Esophagus (tissue), 2 donors: ENCODE results near the gene WDR20. TPM values are rescaled to one million over a fixed set of nuclear protein-coding genes. Genes with fewer than 3 reads are reported as not detected.

Experiments used
- H3K27ac ChIP-seq, 2 donors: one replicate each; pipeline ENCODE4 v1.5.1; 2013; ENCODE audit warnings: low read depth in 2 of 2, mild to moderate bottlenecking in 2 of 2, inconsistent platforms in 1 of 2, low read length in 1 of 2, moderate library complexity in 1 of 2
- H3K27me3 ChIP-seq, 2 donors: one replicate each; pipeline ENCODE4 v1.6.1; 2013; ENCODE audit warnings: low read length in 2 of 2, control low read depth in 1 of 2, mild to moderate bottlenecking in 1 of 2; ENCODE audit not compliant: insufficient read depth in 2 of 2, control insufficient read depth in 1 of 2
- H3K36me3 ChIP-seq, 2 donors: one replicate each; pipeline ENCODE4 v1.6.1; 2013; ENCODE audit warnings: low read length in 1 of 2; ENCODE audit not compliant: control insufficient read depth in 2 of 2, insufficient read depth in 2 of 2
- H3K4me1 ChIP-seq, 2 donors: one replicate each; pipeline ENCODE4 v1.6.1; 2013; ENCODE audit warnings: low read length in 1 of 2; ENCODE audit not compliant: control insufficient read depth in 2 of 2, insufficient read depth in 2 of 2
- H3K4me3 ChIP-seq, 2 donors: one replicate each; pipeline ENCODE4 v1.5.1; 2013; ENCODE audit warnings: low read length in 2 of 2, mild to moderate bottlenecking in 2 of 2, low read depth in 1 of 2, moderate library complexity in 1 of 2
- H3K9me3 ChIP-seq, 2 donors: one replicate each; pipeline ENCODE4 v1.6.1; 2013; ENCODE audit warnings: mild to moderate bottlenecking in 2 of 2, low read depth in 1 of 2, low read length in 1 of 2, moderate library complexity in 1 of 2; ENCODE audit not compliant: control insufficient read depth in 2 of 2, insufficient read depth in 1 of 2
- WGBS, 2 donors: extraction: QIAGEN DNeasy Blood & Tissue Kit; methylation state at CpG; one replicate each; pipeline ENCODE4 v1.1.7; 2013; 5-methylcytosine and 5-hydroxymethylcytosine counted together
- polyA plus RNA-seq, 2 donors: library from polyadenylated mRNA; stranded (reverse); fragments of 200-250 nt; gene quantifications; one replicate each; pipeline ENCODE4 v1.2.3, GENCODE V29; 2013
- donor health status: healthy with polysubstance abuse.
- donor health status: Bipolar disorder and iron deficiency.

Gene WDR20
- polyA plus RNA-seq, 2 donors, result 12.8 to 13.1 TPM

DNA sequence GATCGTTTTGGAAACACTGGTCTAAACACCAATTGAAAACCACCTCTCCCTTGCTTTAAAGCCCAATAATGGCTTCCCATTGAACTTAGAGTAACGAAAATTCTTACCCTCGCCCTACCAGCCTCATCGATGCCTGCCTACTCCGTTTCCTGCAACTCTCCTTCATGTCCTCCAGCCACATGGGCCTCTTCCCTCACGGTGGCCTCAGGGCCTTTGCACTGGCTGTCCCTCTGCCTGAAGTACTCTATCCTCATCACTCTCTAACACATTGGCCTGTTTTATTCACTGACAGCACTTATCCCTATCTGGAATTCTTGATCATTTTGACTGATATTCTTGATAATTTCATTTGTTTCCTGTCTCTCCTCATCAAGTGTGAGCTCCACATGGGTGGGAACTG lies 118.4 kb downstream of the WDR20 start:
- 94% methylated on average over 6 of the region's 6 CpGs for WGBS, 2 donors
- no peaks in the 10 kb centered on the region for H3K9me3 ChIP-seq
- H3K27me3 ChIP-seq, result no peaks in the 10 kb centered on the region
- H3K4me3 ChIP-seq, result no peak overlapping the region
- H3K36me3 ChIP-seq, result no peaks in the 10 kb centered on the region
- no peaks in the 10 kb centered on the region for H3K4me1 ChIP-seq
- no peak overlapping the region for H3K27ac ChIP-seq

Other genes with a start within 250 kb of the WDR20 start
- 100 to 1,000 TPM; 115 to 116 TPM for gene DYNC1H1, start 175.3 kb upstream of the WDR20 start, polyA plus RNA-seq
- 100 to 1,000 TPM; 132 to 194 TPM for gene HSP90AA1, start 52.9 kb upstream of the WDR20 start, polyA plus RNA-seq
- 1 to 10 TPM; 7.2 to 8.3 TPM for gene MOK, start 165.3 kb downstream of the WDR20 start, polyA plus RNA-seq
- gene ZNF839, start 179.8 kb downstream of the WDR20 start, polyA plus RNA-seq, result 1 to 10 TPM; 5.5 to 10.0 TPM
- 10 to 100 TPM; 29.2 to 43.4 TPM for gene CINP, start 223.0 kb downstream of the WDR20 start, polyA plus RNA-seq
- 1 to 10 TPM; 3.3 to 3.8 TPM for gene TECPR2, start 223.0 kb downstream of the WDR20 start, polyA plus RNA-seq